ENCODE data around the gene TMPRSS3. TPM values are rescaled to one million over a fixed set of nuclear protein-coding genes. Genes with fewer than 3 reads are reported as not detected.

TMPRSS3 gene
- total and polyA plus RNA-seq, 11 donors = 0.59 to 2.7 TPM; not detected in 9

GRCh38 chr21:42387843-42388340, 8.0 kb downstream of the TMPRSS3 start:
- ATAC-seq (no peak), DNase-seq (no peak)
- no peak for TF ChIP-seq CTCF (IDR thresholded peaks at IDR 0.05)
- no peak for TF ChIP-seq POLR2A (IDR thresholded peaks at IDR 0.05)
- H3K27ac ChIP-seq = no peak overlapping the region
- H3K27me3 ChIP-seq = peaks cover 0 to 11% (median 0%) of the 10 kb centered on the region in 9 donors
- H3K36me3 ChIP-seq = no peaks in the 10 kb centered on the region
- H3K4me1 ChIP-seq = peaks cover 0 to 7% (median 0%) of the 10 kb centered on the region in 12 donors
- peaks cover 0 to 3% (median 0%) of the 10 kb centered on the region in 12 donors for H3K9me3 ChIP-seq
- no peak overlapping the region for H3K4me3 ChIP-seq
- WGBS, 4 donors = 94 to 97% (median 95%) methylated on average over 6 of the region's 6 CpGs
- intact Hi-C loops (cut with DNase I) = no loop called here

GRCh38 chr21:42387164-42387563, 8.7 kb downstream of the TMPRSS3 start:
- TF ChIP-seq CTCF (IDR thresholded peaks at IDR 0.05) (no peak), POLR2A (IDR thresholded peaks at IDR 0.05) (no peak)
- ATAC-seq = peak in 1 of 4 donors; percentile 31
- Histone ChIP-seq H3K4me1 (peaks cover 0 to 7% (median 0%) of the 10 kb centered on the region in 12 donors), H3K27me3 (peaks cover 0 to 11% (median 0%) of the 10 kb centered on the region in 9 donors), H3K4me3 (no peak overlapping the region), H3K36me3 (no peaks in the 10 kb centered on the region), H3K9me3 (peaks cover 0 to 6% (median under 1%) of the 10 kb centered on the region in 12 donors), H3K27ac (no peak overlapping the region)
- no peak for DNase-seq
- WGBS, 4 donors = 63 to 72% (median 69%) methylated on average over 3 of the region's 3 CpGs
- intact Hi-C loops (cut with DNase I) = no loop called here

GRCh38 chr21:42386034-42386591, 9.7 kb downstream of the TMPRSS3 start:
- 89 to 95% (median 94%) methylated on average over 11 of the region's 11 CpGs for WGBS, 4 donors
- H3K36me3 ChIP-seq = no peaks in the 10 kb centered on the region
- peaks cover 0 to 7% (median 0%) of the 10 kb centered on the region in 12 donors for H3K4me1 ChIP-seq
- no peak for DNase-seq
- H3K9me3 ChIP-seq = peaks cover 0 to 15% (median 4%) of the 10 kb centered on the region in 12 donors
- H3K27me3 ChIP-seq = peaks cover 0 to 11% (median 0%) of the 10 kb centered on the region in 9 donors
- intact Hi-C loops (cut with DNase I) = no loop called here
- no peak overlapping the region for H3K4me3 ChIP-seq
- no peak for ATAC-seq
- TF ChIP-seq POLR2A (IDR thresholded peaks at IDR 0.05) (no peak), CTCF (IDR thresholded peaks at IDR 0.05) (no peak)
- H3K27ac ChIP-seq = no peak overlapping the region

GRCh38 chr21:42385619-42386018, 10.2 kb downstream of the TMPRSS3 start:
- DNase-seq (no peak), ATAC-seq (no peak)
- TF ChIP-seq POLR2A (IDR thresholded peaks at IDR 0.05) (no peak), CTCF (IDR thresholded peaks at IDR 0.05) (no peak)
- Histone ChIP-seq H3K4me3 (no peak overlapping the region), H3K4me1 (peaks cover 0 to 7% (median 0%) of the 10 kb centered on the region in 12 donors), H3K36me3 (no peaks in the 10 kb centered on the region), H3K27ac (no peak overlapping the region), H3K9me3 (peaks cover 0 to 15% (median 4%) of the 10 kb centered on the region in 12 donors), H3K27me3 (peaks cover 0 to 11% (median 0%) of the 10 kb centered on the region in 9 donors)
- intact Hi-C loops (cut with DNase I) = no loop called here
- 93 to 100% (median 95%) methylated on average over 5 of the region's 5 CpGs for WGBS, 4 donors

All from heart left ventricle (tissue), 16 donors.